ENCODE results near the gene VPS18.

Gene VPS18

GRCh38 chr15:40917585-40917984 is 23.3 kb downstream of the VPS18 start:
- Histone ChIP-seq H4K91ac (ENCODE audit: low read depth, low read length, poor library complexity) (no peak overlapping the region), H3K23ac (ENCODE audit: low read depth, low read length, poor library complexity) (no peak overlapping the region), H2BK5ac (ENCODE audit: low read length) (peak overlapping the region; percentile 41), H3K9me3 (replicated peaks in 1 of 2; ENCODE audit: control insufficient read depth in 2 of 2, insufficient read depth in 1 of 2, low read depth in 1 of 2, low read length in 2 of 2) (peaks cover 0 to 3% of the 10 kb centered on the region in 2 donors), H2AK5ac (ENCODE audit: low read depth, low read length) (peak overlapping the region; percentile 91), H2BK120ac (ENCODE audit: low read depth, low read length) (no peak overlapping the region), H3K9ac (ENCODE audit: low read depth, low read length, poor library complexity) (no peak overlapping the region), H3K27ac (replicated peaks; ENCODE audit: low read length) (no peak overlapping the region), H3K79me1 (ENCODE audit: low read depth, low read length) (peaks cover 4% of the 10 kb centered on the region), H3K4me2 (ENCODE audit: insufficient read depth, low read length, poor library complexity, severe bottlenecking) (no peak overlapping the region), H2BK15ac (ENCODE audit: low read length) (no peak overlapping the region), H4K8ac (ENCODE audit: low read depth, low read length) (no peak overlapping the region), H3K4me1 (ENCODE audit: control insufficient read depth in 2 of 2, insufficient read depth in 1 of 2, low read depth in 1 of 2, low read length in 2 of 2) (peaks cover 8 to 25% of the 10 kb centered on the region in 2 donors), H3K4ac (ENCODE audit: low read length) (peak overlapping the region; percentile 54), H2BK12ac (ENCODE audit: low read length) (peak overlapping the region; percentile 51), H3K36me3 (replicated peaks in 1 of 2; ENCODE audit: control insufficient read depth in 2 of 2, insufficient read depth in 2 of 2, low read length in 2 of 2) (peaks cover 0 to 2% of the 10 kb centered on the region in 2 donors), H3K14ac (ENCODE audit: low read length) (no peak overlapping the region), H3K27me3 (ENCODE audit: control insufficient read depth in 3 of 3, insufficient read depth in 3 of 3, low read depth in 1 of 3, low read length in 3 of 3) (peaks cover 0 to 64% (median 7%) of the 10 kb centered on the region in 3 experiments), H3K4me3 (ENCODE audit: low read length in 2 of 2) (no peak overlapping the region), H3K18ac (ENCODE audit: low read length) (no peak overlapping the region), H2AFZ (ENCODE audit: low read length) (no peak overlapping the region)
- WGBS, 2 donors (ENCODE audit: extremely low coverage in 2 of 2, insufficient read length in 2 of 2, insufficient replicate concordance in 1 of 2) = no CpG with 5 or more reads among the region's 11 CpGs
- DNase-seq (ENCODE audit: low spot score) = no peak

- WGBS, 2 donors (ENCODE audit: extremely low coverage in 2 of 2, insufficient read length in 2 of 2, insufficient replicate concordance in 1 of 2) = no CpG with 5 or more reads among the region's 15 CpGs
- H3K14ac ChIP-seq (ENCODE audit: low read length) = no peak overlapping the region
- no peak overlapping the region for H3K27ac ChIP-seq (replicated peaks; ENCODE audit: low read length)
- no peak overlapping the region for H3K4ac ChIP-seq (ENCODE audit: low read length)
- peak overlapping the region; percentile 99 for H2BK15ac ChIP-seq (ENCODE audit: low read length)
- peak overlapping the region; percentile 98 for H2AK5ac ChIP-seq (ENCODE audit: low read depth, low read length)
- H3K4me1 ChIP-seq (ENCODE audit: control insufficient read depth in 2 of 2, insufficient read depth in 1 of 2, low read depth in 1 of 2, low read length in 2 of 2) = peaks cover 8 to 25% of the 10 kb centered on the region in 2 donors
- H3K79me1 ChIP-seq (ENCODE audit: low read depth, low read length) = peaks cover 4% of the 10 kb centered on the region
- no peak for DNase-seq (ENCODE audit: low spot score)
- no peak overlapping the region for H4K8ac ChIP-seq (ENCODE audit: low read depth, low read length)
- no peak overlapping the region for H3K4me2 ChIP-seq (ENCODE audit: insufficient read depth, low read length, poor library complexity, severe bottlenecking)
- H3K4me3 ChIP-seq (ENCODE audit: low read length in 2 of 2) = no peak overlapping the region
- peak overlapping the region; percentile 99 for H2BK120ac ChIP-seq (ENCODE audit: low read depth, low read length)
- H3K9me3 ChIP-seq (replicated peaks in 1 of 2; ENCODE audit: control insufficient read depth in 2 of 2, insufficient read depth in 1 of 2, low read depth in 1 of 2, low read length in 2 of 2) = peaks cover 0 to 3% of the 10 kb centered on the region in 2 donors
- peak overlapping the region; percentile 41 for H2BK5ac ChIP-seq (ENCODE audit: low read length)
- H3K18ac ChIP-seq (ENCODE audit: low read length) = peak overlapping the region; percentile 81
- peak overlapping the region; percentile 82 for H2BK12ac ChIP-seq (ENCODE audit: low read length)
- H3K23ac ChIP-seq (ENCODE audit: low read depth, low read length, poor library complexity) = peak overlapping the region; percentile 90
- H3K9ac ChIP-seq (ENCODE audit: low read depth, low read length, poor library complexity) = peak overlapping the region; percentile 64
- peaks cover 0 to 71% (median 14%) of the 10 kb centered on the region in 3 experiments for H3K27me3 ChIP-seq (ENCODE audit: control insufficient read depth in 3 of 3, insufficient read depth in 3 of 3, low read depth in 1 of 3, low read length in 3 of 3)
- no peak overlapping the region for H4K91ac ChIP-seq (ENCODE audit: low read depth, low read length, poor library complexity)
- peaks cover 0 to 2% of the 10 kb centered on the region in 2 donors for H3K36me3 ChIP-seq (replicated peaks in 1 of 2; ENCODE audit: control insufficient read depth in 2 of 2, insufficient read depth in 2 of 2, low read length in 2 of 2)
- H2AFZ ChIP-seq (ENCODE audit: low read length) = peak overlapping the region; percentile 55
These were observed 24.0 kb downstream of the VPS18 start for GRCh38 chr15:40918146-40918798.

- Histone ChIP-seq H3K14ac (ENCODE audit: low read length) (no peak overlapping the region), H3K18ac (ENCODE audit: low read length) (peak overlapping the region; percentile 76), H3K4me2 (ENCODE audit: insufficient read depth, low read length, poor library complexity, severe bottlenecking) (no peak overlapping the region), H4K91ac (ENCODE audit: low read depth, low read length, poor library complexity) (no peak overlapping the region), H2BK15ac (ENCODE audit: low read length) (peak overlapping the region; percentile 99), H2BK5ac (ENCODE audit: low read length) (no peak overlapping the region), H3K27me3 (ENCODE audit: control insufficient read depth in 3 of 3, insufficient read depth in 3 of 3, low read depth in 1 of 3, low read length in 3 of 3) (peaks cover 0 to 77% (median 20%) of the 10 kb centered on the region in 3 experiments), H3K4me3 (ENCODE audit: low read length in 2 of 2) (no peak overlapping the region), H3K36me3 (replicated peaks in 1 of 2; ENCODE audit: control insufficient read depth in 2 of 2, insufficient read depth in 2 of 2, low read length in 2 of 2) (peaks cover 0 to 2% of the 10 kb centered on the region in 2 donors), H3K4ac (ENCODE audit: low read length) (no peak overlapping the region), H2BK12ac (ENCODE audit: low read length) (peak overlapping the region; percentile 82), H3K27ac (replicated peaks; ENCODE audit: low read length) (no peak overlapping the region), H2AK5ac (ENCODE audit: low read depth, low read length) (peak overlapping the region; percentile 98), H3K4me1 (ENCODE audit: control insufficient read depth in 2 of 2, insufficient read depth in 1 of 2, low read depth in 1 of 2, low read length in 2 of 2) (peaks cover 8 to 25% of the 10 kb centered on the region in 2 donors), H3K23ac (ENCODE audit: low read depth, low read length, poor library complexity) (peak overlapping the region; percentile 18), H3K9me3 (replicated peaks in 1 of 2; ENCODE audit: control insufficient read depth in 2 of 2, insufficient read depth in 1 of 2, low read depth in 1 of 2, low read length in 2 of 2) (peaks cover 0 to 3% of the 10 kb centered on the region in 2 donors), H2AFZ (ENCODE audit: low read length) (peak overlapping the region; percentile 55), H2BK120ac (ENCODE audit: low read depth, low read length) (peak overlapping the region; percentile 99), H3K79me1 (ENCODE audit: low read depth, low read length) (peaks cover 4% of the 10 kb centered on the region), H3K9ac (ENCODE audit: low read depth, low read length, poor library complexity) (peak overlapping the region; percentile 64), H4K8ac (ENCODE audit: low read depth, low read length) (peak overlapping the region; percentile 52)
- DNase-seq (ENCODE audit: low spot score) = no peak
- no CpG with 5 or more reads among the region's 19 CpGs for WGBS, 2 donors (ENCODE audit: extremely low coverage in 2 of 2, insufficient read length in 2 of 2, insufficient replicate concordance in 1 of 2)
These were observed 24.6 kb downstream of the VPS18 start for GRCh38 chr15:40918799-40919392.

DNA sequence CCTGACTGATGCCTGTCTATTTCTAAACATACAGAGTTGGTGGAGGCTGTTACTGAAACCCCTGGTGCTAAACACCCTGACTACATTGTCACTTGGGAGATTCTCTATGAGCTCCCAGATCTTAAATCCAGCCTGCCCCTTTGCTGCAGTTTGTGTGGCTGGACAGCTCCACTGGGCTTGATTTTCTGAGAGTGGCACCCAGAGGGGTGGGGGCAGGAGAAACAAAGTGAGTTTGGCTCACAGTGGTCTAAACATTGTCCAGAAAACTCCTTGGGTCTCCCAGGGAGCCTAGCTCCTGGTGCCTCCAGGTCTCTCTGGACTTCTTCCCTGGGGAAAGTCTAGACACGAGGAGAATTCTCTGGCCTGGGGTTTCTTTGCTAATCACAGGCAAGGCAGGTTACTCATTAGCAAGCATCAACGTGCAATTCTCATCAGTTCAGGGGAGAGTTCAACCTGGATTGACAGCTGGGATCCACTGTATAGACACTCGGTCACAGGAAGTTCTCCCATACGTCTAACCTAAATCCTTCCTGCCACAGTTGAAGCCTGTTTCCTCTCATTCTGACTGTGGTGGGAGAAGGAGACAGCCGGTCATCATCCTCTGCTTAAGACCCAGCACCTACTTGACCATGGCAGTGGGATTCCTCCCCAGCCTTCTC is 27.8 kb downstream of the VPS18 start:
- Histone ChIP-seq H3K18ac (ENCODE audit: low read length) (no peak overlapping the region), H4K8ac (ENCODE audit: low read depth, low read length) (no peak overlapping the region), H3K79me1 (ENCODE audit: low read depth, low read length) (peaks cover 2% of the 10 kb centered on the region), H2AFZ (ENCODE audit: low read length) (no peak overlapping the region), H3K23ac (ENCODE audit: low read depth, low read length, poor library complexity) (no peak overlapping the region), H2BK12ac (ENCODE audit: low read length) (no peak overlapping the region), H3K36me3 (replicated peaks in 1 of 2; ENCODE audit: control insufficient read depth in 2 of 2, insufficient read depth in 2 of 2, low read length in 2 of 2) (no peaks in the 10 kb centered on the region), H2AK5ac (ENCODE audit: low read depth, low read length) (no peak overlapping the region), H3K27ac (replicated peaks; ENCODE audit: low read length) (no peak overlapping the region), H3K4ac (ENCODE audit: low read length) (no peak overlapping the region), H3K9me3 (replicated peaks in 1 of 2; ENCODE audit: control insufficient read depth in 2 of 2, insufficient read depth in 1 of 2, low read depth in 1 of 2, low read length in 2 of 2) (no peaks in the 10 kb centered on the region), H3K4me2 (ENCODE audit: insufficient read depth, low read length, poor library complexity, severe bottlenecking) (no peak overlapping the region), H3K14ac (ENCODE audit: low read length) (peak overlapping the region; percentile 22), H3K4me1 (ENCODE audit: control insufficient read depth in 2 of 2, insufficient read depth in 1 of 2, low read depth in 1 of 2, low read length in 2 of 2) (peaks cover 21 to 33% of the 10 kb centered on the region in 2 donors), H3K9ac (ENCODE audit: low read depth, low read length, poor library complexity) (no peak overlapping the region), H2BK15ac (ENCODE audit: low read length) (no peak overlapping the region), H4K91ac (ENCODE audit: low read depth, low read length, poor library complexity) (no peak overlapping the region), H2BK5ac (ENCODE audit: low read length) (no peak overlapping the region), H3K27me3 (ENCODE audit: control insufficient read depth in 3 of 3, insufficient read depth in 3 of 3, low read depth in 1 of 3, low read length in 3 of 3) (peaks cover 21 to 92% (median 48%) of the 10 kb centered on the region in 3 experiments), H2BK120ac (ENCODE audit: low read depth, low read length) (no peak overlapping the region), H3K4me3 (ENCODE audit: low read length in 2 of 2) (no peak overlapping the region)
- no peak for DNase-seq (ENCODE audit: low spot score)
- no CpG with 5 or more reads among the region's 5 CpGs for WGBS, 2 donors (ENCODE audit: extremely low coverage in 2 of 2, insufficient read length in 2 of 2, insufficient replicate concordance in 1 of 2)
